Stimulated activated naive CD8-positive, alpha-beta T cell treated with anti-CD3 and anti-CD28 coated beads, Interleukin-15, Interleukin-2, amounts not matched to agents 100 ng/mL and 50 ng/mL, for 24 hours (primary cell): Measurements from ENCODE around the gene COA5.

Source experiments
- H3K27ac Mint-ChIP-seq: one replicate; pipeline ENCODE4 v1.8.0; 2021; ENCODE audit warnings: mild to moderate bottlenecking, mixed read lengths
- H3K27me3 Mint-ChIP-seq: one replicate; pipeline ENCODE4 v1.8.0; 2021; ENCODE audit warnings: mixed read lengths
- H3K36me3 Mint-ChIP-seq: one replicate; pipeline ENCODE4 v1.8.0; 2021; ENCODE audit warnings: low read depth, mixed read lengths
- H3K4me1 Mint-ChIP-seq: one replicate; pipeline ENCODE4 v1.8.0; 2021; ENCODE audit warnings: low read depth, mixed read lengths
- H3K4me3 Mint-ChIP-seq: one replicate; pipeline ENCODE4 v1.8.0; 2021; ENCODE audit warnings: mild to moderate bottlenecking, mixed read lengths
- H3K9me3 Mint-ChIP-seq: one replicate; pipeline ENCODE4 v1.8.0; 2021; ENCODE audit warnings: mixed read lengths

The COA5 gene

GRCh38 chr2:98571121-98571701 is 37.1 kb downstream of the COA5 start:
- peaks cover 37% of the 10 kb centered on the region for H3K36me3 Mint-ChIP-seq
- no peaks in the 10 kb centered on the region for H3K27me3 Mint-ChIP-seq
- no peaks in the 10 kb centered on the region for H3K4me1 Mint-ChIP-seq
- no peak overlapping the region for H3K4me3 Mint-ChIP-seq
- H3K27ac Mint-ChIP-seq: no peak overlapping the region
- H3K9me3 Mint-ChIP-seq: no peaks in the 10 kb centered on the region

GRCh38 chr2:98570356-98570755 is 38.0 kb downstream of the COA5 start:
- no peaks in the 10 kb centered on the region for H3K4me1 Mint-ChIP-seq
- H3K36me3 Mint-ChIP-seq: peaks cover 40% of the 10 kb centered on the region

GRCh38 chr2:98569915-98570314 is 38.4 kb downstream of the COA5 start:
- Mint-ChIP-seq H3K36me3 (peaks cover 40% of the 10 kb centered on the region), H3K4me3 (no peak overlapping the region), H3K27me3 (no peaks in the 10 kb centered on the region), H3K9me3 (no peaks in the 10 kb centered on the region), H3K27ac (no peak overlapping the region), H3K4me1 (no peaks in the 10 kb centered on the region)

More at GRCh38 chr2:98570356-98570755, 38.0 kb downstream of the COA5 start:
- Mint-ChIP-seq H3K9me3 (no peaks in the 10 kb centered on the region), H3K27me3 (no peaks in the 10 kb centered on the region), H3K4me3 (no peak overlapping the region), H3K27ac (no peak overlapping the region)

GRCh38 chr2:98569197-98569793 is 39.0 kb downstream of the COA5 start:
- H3K27ac Mint-ChIP-seq: no peak overlapping the region
- no peaks in the 10 kb centered on the region for H3K9me3 Mint-ChIP-seq
- peaks cover 40% of the 10 kb centered on the region for H3K36me3 Mint-ChIP-seq
- H3K4me1 Mint-ChIP-seq: no peaks in the 10 kb centered on the region
- H3K27me3 Mint-ChIP-seq: no peaks in the 10 kb centered on the region
- H3K4me3 Mint-ChIP-seq: no peak overlapping the region

GRCh38 chr2:98568161-98568956 is 40.0 kb downstream of the COA5 start:
- Mint-ChIP-seq H3K4me3 (no peak overlapping the region), H3K27ac (no peak overlapping the region), H3K27me3 (no peaks in the 10 kb centered on the region), H3K9me3 (no peaks in the 10 kb centered on the region), H3K4me1 (no peaks in the 10 kb centered on the region), H3K36me3 (peaks cover 34% of the 10 kb centered on the region)

GRCh38 chr2:98565941-98566340 is 42.4 kb downstream of the COA5 start:
- H3K27me3 Mint-ChIP-seq: no peaks in the 10 kb centered on the region
- H3K27ac Mint-ChIP-seq: peak overlapping the region; percentile 5
- H3K36me3 Mint-ChIP-seq: peaks cover 35% of the 10 kb centered on the region
- H3K4me1 Mint-ChIP-seq: no peaks in the 10 kb centered on the region
- H3K4me3 Mint-ChIP-seq: no peak overlapping the region
- H3K9me3 Mint-ChIP-seq: no peaks in the 10 kb centered on the region

GRCh38 chr2:98565286-98565860 is 42.9 kb downstream of the COA5 start:
- Mint-ChIP-seq H3K9me3 (no peaks in the 10 kb centered on the region), H3K27ac (peak overlapping the region; percentile 5), H3K27me3 (no peaks in the 10 kb centered on the region), H3K4me3 (no peak overlapping the region), H3K4me1 (no peaks in the 10 kb centered on the region), H3K36me3 (peaks cover 36% of the 10 kb centered on the region)

GRCh38 chr2:98564541-98565132 is 43.7 kb downstream of the COA5 start:
- Mint-ChIP-seq H3K27ac (no peak overlapping the region), H3K36me3 (peaks cover 31% of the 10 kb centered on the region), H3K4me1 (peaks cover 5% of the 10 kb centered on the region), H3K4me3 (no peak overlapping the region), H3K27me3 (no peaks in the 10 kb centered on the region), H3K9me3 (no peaks in the 10 kb centered on the region)

GRCh38 chr2:98563394-98563793 is 44.9 kb downstream of the COA5 start:
- peaks cover 28% of the 10 kb centered on the region for H3K36me3 Mint-ChIP-seq
- no peak overlapping the region for H3K27ac Mint-ChIP-seq
- no peaks in the 10 kb centered on the region for H3K9me3 Mint-ChIP-seq

GRCh38 chr2:98561902-98562695 is 46.2 kb downstream of the COA5 start:
- Mint-ChIP-seq H3K27me3 (no peaks in the 10 kb centered on the region), H3K36me3 (peaks cover 24% of the 10 kb centered on the region), H3K4me3 (no peak overlapping the region), H3K4me1 (peaks cover 27% of the 10 kb centered on the region), H3K27ac (no peak overlapping the region), H3K9me3 (no peaks in the 10 kb centered on the region)

More at GRCh38 chr2:98563394-98563793, 44.9 kb downstream of the COA5 start:
- peaks cover 18% of the 10 kb centered on the region for H3K4me1 Mint-ChIP-seq
- no peaks in the 10 kb centered on the region for H3K27me3 Mint-ChIP-seq
- H3K4me3 Mint-ChIP-seq: no peak overlapping the region

GRCh38 chr2:98561018-98561417 is 47.3 kb downstream of the COA5 start:
- Mint-ChIP-seq H3K9me3 (no peaks in the 10 kb centered on the region), H3K36me3 (peaks cover 23% of the 10 kb centered on the region), H3K4me1 (peaks cover 38% of the 10 kb centered on the region), H3K27me3 (no peaks in the 10 kb centered on the region), H3K27ac (peak overlapping the region; percentile 47), H3K4me3 (no peak overlapping the region)

GRCh38 chr2:98560256-98560771 is 48.0 kb downstream of the COA5 start:
- H3K4me1 Mint-ChIP-seq: peaks cover 40% of the 10 kb centered on the region
- H3K4me3 Mint-ChIP-seq: no peak overlapping the region
- no peaks in the 10 kb centered on the region for H3K9me3 Mint-ChIP-seq
- no peaks in the 10 kb centered on the region for H3K27me3 Mint-ChIP-seq
- H3K36me3 Mint-ChIP-seq: peaks cover 26% of the 10 kb centered on the region
- peak overlapping the region; percentile 23 for H3K27ac Mint-ChIP-seq

- Mint-ChIP-seq H3K4me1 (peaks cover 40% of the 10 kb centered on the region), H3K27ac (no peak overlapping the region), H3K36me3 (peaks cover 32% of the 10 kb centered on the region), H3K4me3 (no peak overlapping the region), H3K9me3 (no peaks in the 10 kb centered on the region), H3K27me3 (no peaks in the 10 kb centered on the region)
Observed at GRCh38 chr2:98559581-98559980, 48.7 kb downstream of the COA5 start.
